Upper lobe of left lung (tissue), 4 donors: ENCODE data around the gene EXD3.

ENCODE experiments used
- EP300 ChIP-seq, 4 donors: sonication (generic); formaldehyde crosslinking; IDR thresholded peaks; one replicate each; pipeline ENCODE4 v1.5.1; 2017; ENCODE audit warnings: antibody characterized with exemption in 4 of 4, control low read depth in 2 of 4
- POLR2A ChIP-seq, 4 donors: fragments of 450-650 bp; IDR thresholded peaks; one replicate each; pipeline ENCODE4 v1.5.1; 2016 to 2017; ENCODE audit warnings: antibody characterized with exemption in 4 of 4, mild to moderate bottlenecking in 2 of 4
- POLR2AphosphoS5 ChIP-seq, 2 donors: sonication (generic); formaldehyde crosslinking; IDR thresholded peaks; one replicate each; pipeline ENCODE4 v1.5.1; 2017; ENCODE audit warnings: antibody characterized with exemption in 2 of 2
- TF ChIP-seq, protein P1 (sequence below), 6 experiments: fragments of 450-650 bp in 4 of 6; fragments of 200-600 bp in 2 of 6; sonication (generic) in 2 of 6; IDR thresholded peaks; one replicate each; pipeline ENCODE4 v1.5.1; 2016 to 2019; ENCODE audit warnings: antibody characterized with exemption in 6 of 6

DNA sequence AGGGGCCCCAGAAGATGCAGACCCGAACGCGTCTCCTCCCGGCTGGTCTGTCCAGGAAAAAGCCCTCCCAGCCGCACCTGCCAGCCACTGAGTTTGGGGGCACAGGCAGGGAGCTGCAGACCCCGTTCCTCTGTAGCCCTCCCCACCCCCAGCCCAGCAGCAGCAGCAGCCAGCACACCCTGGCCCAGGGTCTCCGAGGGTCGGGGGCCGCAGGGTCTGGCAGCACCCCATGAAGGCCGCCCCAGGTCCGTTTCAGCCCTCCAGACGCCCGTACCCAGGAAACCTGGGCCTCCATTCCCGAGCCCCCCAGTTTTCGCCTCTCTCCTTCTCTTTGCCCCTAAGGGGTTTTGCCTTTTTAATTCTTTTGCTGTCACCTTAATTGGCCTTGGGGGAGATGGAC lies 19.7 kb downstream of the EXD3 start:
- TF ChIP-seq POLR2A (IDR thresholded peaks at IDR 0.05) = no peak
- TF ChIP-seq, protein P1, sequence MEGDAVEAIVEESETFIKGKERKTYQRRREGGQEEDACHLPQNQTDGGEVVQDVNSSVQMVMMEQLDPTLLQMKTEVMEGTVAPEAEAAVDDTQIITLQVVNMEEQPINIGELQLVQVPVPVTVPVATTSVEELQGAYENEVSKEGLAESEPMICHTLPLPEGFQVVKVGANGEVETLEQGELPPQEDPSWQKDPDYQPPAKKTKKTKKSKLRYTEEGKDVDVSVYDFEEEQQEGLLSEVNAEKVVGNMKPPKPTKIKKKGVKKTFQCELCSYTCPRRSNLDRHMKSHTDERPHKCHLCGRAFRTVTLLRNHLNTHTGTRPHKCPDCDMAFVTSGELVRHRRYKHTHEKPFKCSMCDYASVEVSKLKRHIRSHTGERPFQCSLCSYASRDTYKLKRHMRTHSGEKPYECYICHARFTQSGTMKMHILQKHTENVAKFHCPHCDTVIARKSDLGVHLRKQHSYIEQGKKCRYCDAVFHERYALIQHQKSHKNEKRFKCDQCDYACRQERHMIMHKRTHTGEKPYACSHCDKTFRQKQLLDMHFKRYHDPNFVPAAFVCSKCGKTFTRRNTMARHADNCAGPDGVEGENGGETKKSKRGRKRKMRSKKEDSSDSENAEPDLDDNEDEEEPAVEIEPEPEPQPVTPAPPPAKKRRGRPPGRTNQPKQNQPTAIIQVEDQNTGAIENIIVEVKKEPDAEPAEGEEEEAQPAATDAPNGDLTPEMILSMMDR (IDR thresholded peaks at IDR 0.05) = no peak
- TF ChIP-seq POLR2AphosphoS5 (IDR thresholded peaks at IDR 0.05) = no peak
- no peak for TF ChIP-seq EP300 (IDR thresholded peaks at IDR 0.05)
